Effector memory CD4-positive, alpha-beta T cell (primary cell): Measurements from ENCODE around the gene TBL3.
"Not testable (repeated sequence)": the region's sequence is repeated elsewhere in the genome, so short reads cannot be mapped to it uniquely, and the experiment has no call there.

Source experiments
- DNase-seq, 3 donors: peaks; one replicate each; pipeline ENCODE4 v3.0.0-alpha.2; 2020
- H3K27ac ChIP-seq: 2 replicates; pipeline ENCODE4 v1.7.0; 2013; ENCODE audit warnings: mild to moderate bottlenecking, low read length, moderate library complexity; ENCODE audit not compliant: insufficient read depth, poor library complexity, severe bottlenecking
- H3K27me3 ChIP-seq: replicated peaks from 2 replicates; pipeline ENCODE4 v1.7.0; 2013; ENCODE audit warnings: mild to moderate bottlenecking, low read length; ENCODE audit not compliant: insufficient read depth, control insufficient read depth, poor library complexity, severe bottlenecking
- H3K36me3 ChIP-seq: 2 replicates; pipeline ENCODE4 v1.7.0; 2013; ENCODE audit warnings: mild to moderate bottlenecking, low read length, moderate library complexity; ENCODE audit not compliant: control insufficient read depth, insufficient read depth
- H3K4me1 ChIP-seq: 2 replicates; pipeline ENCODE4 v1.7.0; 2013; ENCODE audit warnings: low read length, mild to moderate bottlenecking; ENCODE audit not compliant: control insufficient read depth, insufficient read depth, poor library complexity, severe bottlenecking
- H3K4me3 ChIP-seq: 2 replicates; pipeline ENCODE4 v1.7.0; 2013; ENCODE audit warnings: low read length, low read depth, mild to moderate bottlenecking; ENCODE audit not compliant: insufficient read depth, poor library complexity, severe bottlenecking
- H3K9me3 ChIP-seq: 2 replicates; pipeline ENCODE4 v1.7.0; 2013; ENCODE audit warnings: mild to moderate bottlenecking, low read length, moderate library complexity; ENCODE audit not compliant: control insufficient read depth

The TBL3 gene

GRCh38 chr16:1957434-1958142 lies 14.3 kb upstream of the TBL3 start:
- not testable (repeated sequence) for H3K4me3 ChIP-seq, H3K36me3 ChIP-seq, DNase-seq, H3K9me3 ChIP-seq, H3K27ac ChIP-seq, H3K27me3 ChIP-seq
- peaks cover 26% of the 10 kb centered on the region for H3K4me1 ChIP-seq

GRCh38 chr16:1958143-1958491 lies 13.7 kb upstream of the TBL3 start:
- H3K4me1 ChIP-seq = peaks cover 31% of the 10 kb centered on the region
- peaks cover 13% of the 10 kb centered on the region for H3K36me3 ChIP-seq
- not testable (repeated sequence) for H3K4me3 ChIP-seq, H3K9me3 ChIP-seq, H3K27ac ChIP-seq, DNase-seq, H3K27me3 ChIP-seq

DNA sequence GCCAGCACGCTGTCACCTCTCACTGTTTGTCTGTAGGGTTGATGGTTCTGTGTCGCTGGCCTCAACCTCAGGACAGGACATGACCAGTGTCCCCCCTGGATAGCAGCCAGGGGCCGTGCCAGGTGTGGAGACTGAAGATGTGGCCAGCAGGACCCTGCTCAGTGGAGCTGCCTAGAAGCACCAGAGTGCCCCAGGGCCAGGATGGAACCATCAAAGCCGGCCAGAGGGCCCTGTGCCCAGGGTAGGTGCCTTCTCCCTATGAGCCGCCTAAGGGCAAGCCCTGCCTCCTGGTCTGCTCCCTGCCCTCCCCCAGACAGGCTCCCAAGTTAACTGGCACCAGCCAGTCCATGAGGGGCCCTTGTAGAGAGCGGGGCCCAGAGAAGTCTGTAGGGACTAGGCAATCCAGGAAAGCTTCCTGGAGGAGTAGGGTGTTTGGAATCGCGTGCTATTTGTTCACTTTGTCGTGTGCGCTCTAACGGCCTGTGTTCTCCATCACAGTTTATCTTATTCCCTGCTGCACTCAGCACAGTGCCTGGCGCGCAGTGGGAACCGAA lies 13.1 kb upstream of the TBL3 start:
- H3K27ac ChIP-seq = no peak overlapping the region
- H3K4me3 ChIP-seq = peak overlapping the region; percentile 76

DNA sequence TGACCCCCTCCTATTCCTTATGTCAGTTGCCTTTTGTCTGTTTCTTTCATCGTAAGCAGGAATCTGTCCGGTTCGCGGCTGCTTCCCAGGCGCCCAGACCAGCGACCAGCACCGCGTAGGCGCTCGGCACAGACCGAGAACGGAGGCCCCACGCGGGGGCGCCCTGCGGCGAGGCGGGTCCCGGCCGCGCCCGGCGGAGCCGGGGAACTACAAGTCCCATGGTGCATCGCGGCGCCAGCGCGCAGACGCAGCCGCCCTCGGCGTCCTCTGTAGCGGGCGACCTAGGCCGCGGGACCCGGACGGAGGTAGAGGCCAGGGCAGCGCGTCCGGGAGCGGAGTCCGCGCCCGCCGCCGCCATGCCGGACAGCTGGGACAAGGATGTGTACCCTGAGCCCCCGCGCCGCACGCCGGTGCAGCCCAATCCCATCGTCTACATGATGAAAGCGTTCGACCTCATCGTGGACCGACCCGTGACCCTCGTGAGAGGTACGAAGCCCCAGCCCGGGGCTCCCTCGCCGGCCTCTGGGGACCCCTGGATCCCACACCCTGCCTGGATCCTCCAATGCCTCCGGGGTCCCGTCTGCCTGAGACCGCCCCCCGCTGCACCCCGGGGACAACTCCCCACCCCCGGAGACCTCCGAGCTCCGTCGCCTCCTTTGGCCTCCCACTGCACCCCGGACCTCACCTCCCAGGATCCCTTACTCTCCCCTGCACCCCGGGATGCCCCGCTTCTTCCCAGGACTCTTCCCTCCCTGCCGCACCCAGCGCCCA lies 12.4 kb upstream of the TBL3 start, which contains the start of gene NDUFB10:
NDUFB10 (plus strand) TSS at position 270 of the 771 bp plus-strand sequence; CDS start at position 357, 87 bp downstream.
- DNase-seq = peak; percentile 78 to 86 (median 80)
- H3K27ac ChIP-seq = peak within 1 kb of the TSS; percentile 74

More for the DNA sequence above, 13.1 kb upstream of the TBL3 start:
- Histone ChIP-seq H3K27me3 (no peaks in the 10 kb centered on the region), H3K4me1 (peaks cover 37% of the 10 kb centered on the region), H3K36me3 (peaks cover 15% of the 10 kb centered on the region), H3K9me3 (no peaks in the 10 kb centered on the region)
- DNase-seq = no peak

DNA sequence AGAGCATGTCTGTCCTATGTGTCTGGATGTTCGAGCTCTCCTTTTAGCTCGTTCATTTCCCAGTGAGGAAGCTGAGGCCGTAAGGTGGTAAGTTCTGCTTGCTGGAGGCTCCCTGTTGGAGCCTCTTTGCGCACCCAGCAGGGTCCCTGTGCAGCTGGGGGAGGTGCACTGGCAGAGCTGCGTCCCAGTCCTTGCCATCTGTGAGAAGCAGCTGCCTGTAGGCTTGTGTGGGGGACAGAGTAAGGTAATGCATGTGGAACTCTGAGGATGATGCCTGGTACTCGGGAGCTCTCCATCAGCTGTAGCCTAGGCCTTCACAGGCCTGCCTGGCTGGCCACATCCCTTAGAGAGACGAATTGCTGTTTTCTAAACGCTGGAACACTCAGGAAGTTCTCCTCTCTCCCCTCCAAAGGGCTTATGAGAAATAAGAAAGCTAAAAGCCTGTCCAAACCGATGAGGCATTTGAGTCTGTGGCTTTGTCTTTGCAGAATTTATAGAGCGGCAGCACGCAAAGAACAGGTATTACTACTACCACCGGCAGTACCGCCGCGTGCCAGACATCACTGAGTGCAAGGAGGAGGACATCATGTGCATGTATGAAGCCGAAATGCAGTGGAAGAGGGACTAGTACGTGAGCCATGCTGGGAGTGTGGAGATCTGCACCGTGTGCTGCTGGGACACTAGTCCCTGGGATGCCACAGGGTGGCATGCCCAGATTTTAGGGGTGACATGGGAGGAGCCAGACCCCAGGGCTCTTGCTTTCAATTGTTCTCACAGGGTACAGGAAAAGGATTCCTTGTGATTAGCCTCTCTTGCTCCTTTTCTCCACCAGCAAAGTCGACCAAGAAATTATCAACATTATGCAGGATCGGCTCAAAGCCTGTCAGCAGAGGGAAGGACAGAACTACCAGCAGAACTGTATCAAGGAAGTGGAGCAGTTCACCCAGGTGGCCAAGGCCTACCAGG lies 10.9 kb upstream of the TBL3 start:
- H3K36me3 ChIP-seq = peaks cover 15% of the 10 kb centered on the region
- no peak for DNase-seq
- no peak overlapping the region for H3K4me3 ChIP-seq
- peaks cover 49% of the 10 kb centered on the region for H3K4me1 ChIP-seq
- H3K27me3 ChIP-seq = no peaks in the 10 kb centered on the region
- peak overlapping the region; percentile 13 for H3K27ac ChIP-seq
- no peaks in the 10 kb centered on the region for H3K9me3 ChIP-seq

More for the DNA sequence above, 12.4 kb upstream of the TBL3 start, which contains the start of gene NDUFB10:
- Histone ChIP-seq H3K4me3 (peak within 1 kb of the TSS; percentile 76), H3K27me3 (no peaks in the 10 kb centered on the region), H3K9me3 (no peaks in the 10 kb centered on the region), H3K36me3 (peaks cover 15% of the 10 kb centered on the region), H3K4me1 (peaks cover 42% of the 10 kb centered on the region)

DNA sequence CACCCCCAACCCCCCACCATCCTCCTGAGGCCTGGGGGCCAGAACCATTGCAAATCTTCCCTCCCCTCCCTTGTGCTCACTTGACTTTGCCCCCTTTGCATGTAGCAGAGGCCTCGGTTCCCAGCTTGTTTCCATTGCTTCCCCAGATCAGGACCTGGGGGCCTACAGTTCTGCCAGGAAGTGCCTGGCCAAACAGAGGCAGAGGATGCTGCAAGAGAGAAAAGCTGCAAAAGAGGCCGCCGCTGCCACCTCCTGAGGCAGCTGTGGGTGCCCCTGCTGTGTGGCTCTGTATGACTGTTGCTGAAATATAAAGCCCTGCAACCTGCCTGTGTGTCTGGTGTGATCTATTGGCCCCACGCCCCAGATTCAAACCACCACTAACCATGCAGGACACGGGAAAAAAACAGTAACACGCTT lies 10.2 kb upstream of the TBL3 start:
- peaks cover 15% of the 10 kb centered on the region for H3K36me3 ChIP-seq
- no peaks in the 10 kb centered on the region for H3K27me3 ChIP-seq
- no peak overlapping the region for H3K27ac ChIP-seq
- DNase-seq = no peak
- H3K4me3 ChIP-seq = no peak overlapping the region
- peaks cover 50% of the 10 kb centered on the region for H3K4me1 ChIP-seq
- no peaks in the 10 kb centered on the region for H3K9me3 ChIP-seq

DNA sequence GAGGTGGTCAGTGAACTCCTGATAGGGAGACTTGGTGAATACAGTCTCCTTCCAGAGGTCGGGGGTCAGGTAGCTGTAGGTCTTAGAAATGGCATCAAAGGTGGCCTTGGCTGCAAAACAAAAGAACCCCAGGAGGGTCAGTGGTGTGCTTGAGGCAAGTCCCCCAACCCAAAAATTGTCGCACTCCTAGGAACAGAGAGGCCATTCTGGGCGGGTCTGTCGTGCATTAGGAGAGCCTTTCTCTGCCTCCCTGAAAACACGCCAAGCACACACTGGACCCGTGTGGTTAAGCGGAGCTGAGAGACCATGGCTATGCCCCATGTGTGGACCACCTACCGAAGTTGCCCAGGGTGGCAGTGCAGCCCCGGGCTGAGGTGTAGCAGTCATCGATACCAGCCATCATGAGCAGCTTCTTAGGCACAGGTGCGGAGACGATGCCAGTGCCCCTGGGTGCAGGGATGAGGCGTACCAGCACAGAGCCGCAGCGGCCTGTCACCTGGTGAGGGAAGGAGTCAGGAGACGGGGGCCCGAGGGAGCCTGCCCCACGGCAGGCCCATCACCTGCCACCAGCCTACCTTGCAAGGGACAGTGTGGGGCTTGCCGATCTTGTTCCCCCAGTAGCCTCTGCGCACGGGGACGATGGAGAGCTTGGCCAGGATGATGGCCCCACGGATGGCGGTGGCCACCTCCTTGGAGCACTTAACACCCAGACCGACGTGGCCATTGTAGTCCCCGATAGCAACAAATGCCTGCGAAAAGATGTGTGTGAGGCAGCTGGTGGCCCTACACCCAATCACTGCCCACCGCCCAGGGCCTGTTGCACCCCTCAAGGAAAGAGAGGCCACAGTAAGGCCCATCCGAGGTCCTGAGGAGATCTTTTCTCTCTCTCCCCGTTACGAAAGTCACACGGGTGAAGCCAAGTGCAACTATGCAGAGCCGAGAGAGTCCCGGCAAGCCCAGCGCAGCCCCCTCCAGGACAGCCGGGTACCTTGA lies 9.4 kb upstream of the TBL3 start:
- not testable (repeated sequence) for H3K9me3 ChIP-seq, H3K27me3 ChIP-seq, DNase-seq, H3K4me3 ChIP-seq
- peaks cover 15% of the 10 kb centered on the region for H3K36me3 ChIP-seq
- H3K4me1 ChIP-seq = peaks cover 50% of the 10 kb centered on the region
- H3K27ac ChIP-seq = peak overlapping the region; percentile 97

DNA sequence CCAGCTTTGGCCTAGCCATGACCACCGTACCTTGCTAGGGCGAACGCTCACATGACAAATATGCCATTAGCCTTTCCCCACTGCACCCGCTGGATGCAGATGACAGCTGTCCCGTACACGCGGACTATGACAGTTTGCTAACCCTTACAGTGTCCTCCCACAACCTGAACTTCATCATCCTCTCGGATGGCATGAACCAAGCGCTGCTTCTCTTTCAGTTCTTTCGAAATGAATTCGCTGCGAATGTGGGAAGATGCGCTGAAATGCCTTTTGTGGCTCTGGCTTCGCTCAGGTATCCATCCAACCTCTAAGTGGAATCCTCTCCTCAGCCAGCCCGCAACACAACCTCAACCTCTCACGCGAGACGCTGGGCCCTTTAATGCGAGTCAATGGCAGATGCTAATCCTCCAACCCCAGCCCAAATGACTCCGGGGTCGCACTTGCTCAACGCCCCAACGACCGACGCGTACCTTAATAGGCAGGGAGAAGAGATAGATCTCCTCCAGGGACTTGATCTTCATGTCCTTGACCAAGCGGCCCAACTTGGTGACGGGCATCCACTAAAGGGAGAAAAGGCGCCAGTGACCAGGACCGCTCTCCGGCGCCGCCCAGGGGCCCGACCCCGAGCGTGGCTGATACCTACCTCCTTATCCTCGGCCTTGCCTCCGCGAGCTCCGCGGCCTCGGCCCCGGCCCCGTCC lies 7.9 kb upstream of the TBL3 start:
- H3K4me3 ChIP-seq = peak overlapping the region; percentile 77
- no peaks in the 10 kb centered on the region for H3K27me3 ChIP-seq
- peak in 2 of 3 donors; percentile 30 to 31 for DNase-seq
- no peaks in the 10 kb centered on the region for H3K9me3 ChIP-seq
- H3K4me1 ChIP-seq = peaks cover 48% of the 10 kb centered on the region
- peak overlapping the region; percentile 97 for H3K27ac ChIP-seq
- peaks cover 15% of the 10 kb centered on the region for H3K36me3 ChIP-seq
